Measurements from ENCODE around the gene CDH23. TPM values are rescaled to one million over a fixed set of nuclear protein-coding genes. Genes with fewer than 3 reads are reported as not detected.

CDH23 gene
- total RNA-seq, 4 donors from 2014 or later: 7.1 to 56.2 (median 25.4) TPM

- no peak overlapping the region for H3K4me3 ChIP-seq
These were observed 261.1 kb downstream of the CDH23 start for GRCh38 chr10:71657604-71658466.

GRCh38 chr10:71658467-71658745 lies 261.7 kb downstream of the CDH23 start:
- no peak for TF ChIP-seq CTCF (IDR thresholded peaks at IDR 0.05)
- TF ChIP-seq POLR2A (IDR thresholded peaks at IDR 0.05): no peak

More at GRCh38 chr10:71657604-71658466, 261.1 kb downstream of the CDH23 start:
- DNase-seq: no peak
- Histone ChIP-seq H3K27ac (no peak overlapping the region), H3K4me1 (no peaks in the 10 kb centered on the region), H3K27me3 (no peaks in the 10 kb centered on the region), H3K9me3 (no peaks in the 10 kb centered on the region), H3K36me3 (no peaks in the 10 kb centered on the region)
- intact Hi-C loops (cut with DNase I; ENCODE audit: low total_unique reads): no loop called here
- TF ChIP-seq CTCF (IDR thresholded peaks at IDR 0.05) (no peak), POLR2A (IDR thresholded peaks at IDR 0.05) (no peak)

GRCh38 chr10:71659111-71659634 lies 262.5 kb downstream of the CDH23 start:
- Histone ChIP-seq H3K36me3 (no peaks in the 10 kb centered on the region), H3K27me3 (no peaks in the 10 kb centered on the region), H3K4me1 (no peaks in the 10 kb centered on the region), H3K27ac (no peak overlapping the region), H3K4me3 (no peak overlapping the region), H3K9me3 (no peaks in the 10 kb centered on the region)
- TF ChIP-seq CTCF (IDR thresholded peaks at IDR 0.05): no peak
- TF ChIP-seq POLR2A (IDR thresholded peaks at IDR 0.05): no peak
- DNase-seq: no peak
- intact Hi-C loops (cut with DNase I; ENCODE audit: low total_unique reads): no loop called here

More at GRCh38 chr10:71658467-71658745, 261.7 kb downstream of the CDH23 start:
- DNase-seq: no peak
- intact Hi-C loops (cut with DNase I; ENCODE audit: low total_unique reads): no loop called here
- H3K4me3 ChIP-seq: no peak overlapping the region
- H3K9me3 ChIP-seq: no peaks in the 10 kb centered on the region
- H3K4me1 ChIP-seq: no peaks in the 10 kb centered on the region
- H3K27me3 ChIP-seq: no peaks in the 10 kb centered on the region
- H3K36me3 ChIP-seq: no peaks in the 10 kb centered on the region
- no peak overlapping the region for H3K27ac ChIP-seq

GRCh38 chr10:71659737-71660136 lies 263.0 kb downstream of the CDH23 start:
- intact Hi-C loops (cut with DNase I; ENCODE audit: low total_unique reads): no loop called here
- Histone ChIP-seq H3K27ac (no peak overlapping the region), H3K27me3 (no peaks in the 10 kb centered on the region), H3K4me3 (no peak overlapping the region), H3K4me1 (no peaks in the 10 kb centered on the region), H3K36me3 (no peaks in the 10 kb centered on the region), H3K9me3 (no peaks in the 10 kb centered on the region)
- TF ChIP-seq CTCF (IDR thresholded peaks at IDR 0.05) (no peak), POLR2A (IDR thresholded peaks at IDR 0.05) (no peak)
- DNase-seq: no peak

- Histone ChIP-seq H3K9me3 (no peaks in the 10 kb centered on the region), H3K27ac (no peak overlapping the region), H3K27me3 (no peaks in the 10 kb centered on the region), H3K4me3 (no peak overlapping the region), H3K36me3 (no peaks in the 10 kb centered on the region), H3K4me1 (no peaks in the 10 kb centered on the region)
- no peak for DNase-seq
- no peak for TF ChIP-seq POLR2A (IDR thresholded peaks at IDR 0.05)
- TF ChIP-seq CTCF (IDR thresholded peaks at IDR 0.05): no peak
- intact Hi-C loops (cut with DNase I; ENCODE audit: low total_unique reads): no loop called here
These were observed 263.6 kb downstream of the CDH23 start for GRCh38 chr10:71660313-71660712.

Measured in uterus (tissue), 4 donors.